IMR-90 (cell line): ENCODE data around the gene TMEM63B. TPM values are rescaled to one million over a fixed set of nuclear protein-coding genes. Genes with fewer than 3 reads are reported as not detected.

Source experiments
- ATAC-seq: fragments of 200-7000 bp; cut with Tn5 transposase; 2 replicates; pipeline ENCODE4 v1.9.1; 2020; ENCODE audit warnings: low read depth, mild to moderate bottlenecking, moderate library complexity
- BruUV-seq: library from RNA; stranded (reverse); fragments of 400-500 nt; replicated peaks from 2 replicates; lab custom pipeline; 2021; lab: Mats Ljungman, UMichigan
- CTCF ChIA-PET: fragments of 300-600 bp; formaldehyde crosslinking; extraction: SDS; loops from one replicate; lab custom pipeline; 2021; ENCODE audit warnings: antibody characterized with exemption; lab: Yijun Ruan, JAX
- POLR2A ChIA-PET: fragments of 300-600 bp; sonication (Branson Sonifier 250); formaldehyde crosslinking; loops from one replicate; lab custom pipeline; 2022; ENCODE audit warnings: antibody characterized with exemption; ENCODE audit not compliant: unreplicated experiment; lab: Charles Lee
- DNase-seq: peaks from one replicate; pipeline ENCODE4 v3.0.0; 2013
- H2AFZ ChIP-seq: replicated peaks from 2 replicates; pipeline ENCODE3; 2013; ENCODE audit warnings: low read length, mild to moderate bottlenecking; ENCODE audit not compliant: poor library complexity
- H2AK5ac ChIP-seq: 2 replicates; pipeline ENCODE4 v1.6.1; 2013; ENCODE audit warnings: low read depth, low read length, inconsistent platforms
- H2AK9ac ChIP-seq: replicated peaks from 2 replicates; pipeline ENCODE3; 2013; ENCODE audit warnings: mild to moderate bottlenecking, low read depth, low read length, moderate library complexity; ENCODE audit not compliant: poor library complexity
- H2BK120ac ChIP-seq: 2 replicates; pipeline ENCODE4 v1.6.1; 2013; ENCODE audit warnings: low read depth, low read length, inconsistent platforms
- H2BK15ac ChIP-seq: 3 replicates; pipeline ENCODE4 v1.6.1; 2013; ENCODE audit warnings: low read depth, low read length, inconsistent platforms
- H2BK20ac ChIP-seq: 2 replicates; pipeline ENCODE4 v1.6.1; 2013; ENCODE audit warnings: low read depth, mild to moderate bottlenecking, inconsistent platforms, low read length, moderate library complexity
- H2BK5ac ChIP-seq: 2 replicates; pipeline ENCODE4 v1.6.1; 2013; ENCODE audit warnings: mild to moderate bottlenecking, low read depth, low read length, inconsistent platforms; ENCODE audit not compliant: poor library complexity, severe bottlenecking
- H3K14ac ChIP-seq: replicated peaks from 2 replicates; pipeline ENCODE4 v1.6.1; 2013; ENCODE audit warnings: low read depth, low read length, inconsistent platforms
- H3K18ac ChIP-seq: 2 replicates; pipeline ENCODE4 v1.6.1; 2013; ENCODE audit warnings: low read depth, low read length, control low read depth
- H3K23ac ChIP-seq: 2 replicates; pipeline ENCODE4 v1.6.1; 2013; ENCODE audit warnings: low read depth, low read length, inconsistent platforms
- H3K27ac ChIP-seq: 2 replicates; pipeline ENCODE4 v1.5.1; 2013; ENCODE audit warnings: mild to moderate bottlenecking, control low read depth, low read length; ENCODE audit not compliant: insufficient read depth
- H3K27me3 ChIP-seq: 2 replicates; pipeline ENCODE4 v1.6.1; 2013; ENCODE audit warnings: low read length; ENCODE audit not compliant: control insufficient read depth, insufficient read depth
- H3K36me3 ChIP-seq: 2 replicates; pipeline ENCODE4 v1.6.1; 2013; ENCODE audit warnings: low read length, mixed read lengths; ENCODE audit not compliant: control insufficient read depth, insufficient read depth
- H3K4ac ChIP-seq: 2 replicates; pipeline ENCODE4 v1.6.1; 2013; ENCODE audit warnings: low read depth, low read length, inconsistent platforms
- H3K4me1 ChIP-seq: 2 replicates; pipeline ENCODE4 v1.6.1; 2013; ENCODE audit warnings: low read length, mixed read lengths; ENCODE audit not compliant: control insufficient read depth, insufficient read depth
- H3K4me2 ChIP-seq: 2 replicates; pipeline ENCODE4 v1.6.1; 2013; ENCODE audit warnings: low read depth, mild to moderate bottlenecking, control low read depth, low read length, moderate library complexity
- H3K4me3 ChIP-seq: 2 replicates; pipeline ENCODE4 v1.5.1; 2013; ENCODE audit warnings: low read depth, mild to moderate bottlenecking, control low read depth, low read length, moderate library complexity; ENCODE audit not compliant: insufficient read depth
- H3K56ac ChIP-seq: 2 replicates; pipeline ENCODE4 v1.6.1; 2013; ENCODE audit warnings: low read length, inconsistent platforms; ENCODE audit not compliant: insufficient read depth; ENCODE audit errors: extremely low read depth
- H3K79me1 ChIP-seq, 2 experiments: 2 replicates each; pipeline ENCODE4 v1.6.1; 2013; ENCODE audit warnings: low read length in 2 of 2, inconsistent platforms in 1 of 2, low read depth in 1 of 2
- H3K9ac ChIP-seq: 2 replicates; pipeline ENCODE4 v1.6.1; 2013; ENCODE audit warnings: low read depth, low read length, control low read depth
- H3K9me1 ChIP-seq: 2 replicates; pipeline ENCODE4 v1.6.1; 2013; ENCODE audit warnings: low read length, inconsistent platforms; ENCODE audit not compliant: insufficient read depth
- H3K9me3 ChIP-seq: 2 replicates; pipeline ENCODE4 v1.6.1; 2013; ENCODE audit warnings: low read length; ENCODE audit not compliant: control insufficient read depth, insufficient read depth
- H4K20me1 ChIP-seq: 2 replicates; pipeline ENCODE4 v1.6.1; 2013; ENCODE audit warnings: low read length, inconsistent platforms; ENCODE audit not compliant: insufficient read depth
- H4K5ac ChIP-seq: 2 replicates; pipeline ENCODE4 v1.6.1; 2013; ENCODE audit warnings: mild to moderate bottlenecking, low read depth, low read length, control low read depth
- H4K8ac ChIP-seq, 2 experiments: 2 replicates each; pipeline ENCODE4 v1.6.1; 2013; ENCODE audit warnings: low read depth in 2 of 2, low read length in 2 of 2, control low read depth in 1 of 2, inconsistent platforms in 1 of 2
- H4K91ac ChIP-seq: 2 replicates; pipeline ENCODE4 v1.6.1; 2013; ENCODE audit warnings: low read depth, low read length, inconsistent platforms; ENCODE audit not compliant: insufficient read depth
- SMC3 ChIP-seq: fragments of 150-350 bp; IDR thresholded peaks from 2 replicates; pipeline ENCODE4 v1.6.1; 2016; ENCODE audit warnings: low read depth, mild to moderate bottlenecking, antibody characterized with exemption, low read length, moderate library complexity
- WGBS, 2 experiments: methylation state at CpG; one replicate each; pipeline versions ENCODE4 v1.1.5 to v1.1.7; 2013; ENCODE audit warnings: missing lambda C conversion rate in 2 of 2; ENCODE audit not compliant: insufficient read length in 1 of 2; ENCODE audit errors: extremely low coverage in 2 of 2; 5-methylcytosine and 5-hydroxymethylcytosine counted together
- dilution Hi-C: fragments of 300-500 bp; cut with HindIII; formaldehyde crosslinking; loops from one replicate; pipeline ENCODE4 v1.14.3; 2018; ENCODE audit warnings: low sequenced_read_pairs; ENCODE audit not compliant: unreplicated experiment
- in situ Hi-C: fragments of 300-500 bp; cut with MboI; formaldehyde crosslinking; loops from 3 replicates; pipeline ENCODE4 v1.14.3; 2019; ENCODE audit warnings: low sequenced_read_pairs, inconsistent platforms, mixed read lengths
- intact Hi-C: fragments of 100-400 bp; cut with micrococcal nuclease; formaldehyde crosslinking; loops from 2 replicates; pipeline ENCODE4 v1.10.0; 2022
- polyA plus RNA-seq, 3 experiments: library from polyadenylated mRNA; depleted of rRNA; stranded (reverse); fragments of >200 nt; gene quantifications; 2 replicates each; pipeline ENCODE4 v1.2.3, GENCODE V29; 2012; ENCODE audit warnings: low replicate concordance in 1 of 3
- total RNA-seq: library from RNA; depleted of rRNA; stranded (reverse); fragments of >200 nt; gene quantifications from 2 replicates; pipeline ENCODE4 v1.2.3, GENCODE V29; 2012

Gene TMEM63B
- total and polyA plus RNA-seq, 2 of the 4 experiments (the other 2 are of a cell fraction) = 12.2 to 42.6 TPM

DNA sequence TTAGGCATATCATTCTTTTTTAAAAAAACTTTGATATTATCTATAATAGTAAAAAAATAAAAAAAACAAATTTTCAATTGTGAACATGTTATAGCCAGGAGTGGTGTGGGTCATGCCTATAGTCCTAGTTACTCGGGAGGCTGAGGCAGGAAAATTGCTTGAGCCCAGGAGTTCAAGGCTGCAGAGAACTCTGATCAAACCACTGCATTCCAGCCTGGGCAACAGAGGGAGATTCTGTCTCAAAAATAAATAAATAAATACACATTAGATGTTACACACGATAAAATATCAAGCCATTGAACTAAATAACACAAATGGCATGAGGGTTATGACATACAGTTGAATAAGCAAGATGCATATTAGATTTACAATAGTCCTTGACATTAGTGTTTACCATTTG lies 61.5 kb downstream of the TMEM63B start:
- Histone ChIP-seq H2AFZ (no peak overlapping the region), H2AK9ac (no peak overlapping the region)
- CTCF ChIA-PET = interaction anchor here (0.8 kb wide), 1 partner anchor 36 kb away, joined by 3 read pairs; no protein-coding TSS in a partner anchor

More for the DNA sequence above, 61.5 kb downstream of the TMEM63B start:
- in situ Hi-C loops = no loop called here
- Histone ChIP-seq H4K8ac (no peak overlapping the region), H3K79me1 (no peaks in the 10 kb centered on the region), H3K56ac (no peak overlapping the region), H3K4me3 (no peak overlapping the region), H2BK5ac (no peak overlapping the region), H3K4me1 (no peaks in the 10 kb centered on the region), H2BK120ac (no peak overlapping the region), H3K9ac (no peak overlapping the region), H4K91ac (no peak overlapping the region), H3K36me3 (no peaks in the 10 kb centered on the region), H3K9me1 (no peaks in the 10 kb centered on the region), H3K14ac (no peak overlapping the region), H2AK5ac (no peak overlapping the region), H4K20me1 (no peaks in the 10 kb centered on the region), H4K5ac (no peak overlapping the region), H3K4me2 (no peak overlapping the region), H2BK20ac (no peak overlapping the region), H3K18ac (no peak overlapping the region), H3K4ac (no peak overlapping the region), H3K9me3 (no peaks in the 10 kb centered on the region), H3K23ac (no peak overlapping the region), H3K27me3 (peaks cover 24% of the 10 kb centered on the region), H3K27ac (no peak overlapping the region), H2BK15ac (no peak overlapping the region)
- DNase-seq (no peak), ATAC-seq (no peak)
- dilution Hi-C loops = no loop called here
- TF ChIP-seq SMC3 = no peak
- no CpG with 5 or more reads among the region's 2 CpGs for WGBS, 2 experiments
- intact Hi-C loops = no loop called here
- BruUV-seq = no TSS peak
- POLR2A ChIA-PET = no interaction called here
